Thyroid gland (tissue), 4 donors: Measurements from ENCODE around the gene PCDH15.

Source experiments
- POLR2A ChIP-seq, 2 donors: fragments of 450-650 bp; IDR thresholded peaks; one replicate each; pipeline ENCODE4 v1.6.1; 2017; ENCODE audit warnings: antibody characterized with exemption in 2 of 2, mild to moderate bottlenecking in 2 of 2, moderate library complexity in 1 of 2
- TF ChIP-seq, protein P1 (sequence below), 6 experiments: fragments of 200-600 bp in 3 of 6; fragments of 450-650 bp in 3 of 6; sonication (generic) in 3 of 6; IDR thresholded peaks; one replicate each; pipeline ENCODE4 v1.5.1; 2016 to 2019; ENCODE audit warnings: antibody characterized with exemption in 6 of 6, mild to moderate bottlenecking in 2 of 6, inconsistent platforms in 1 of 6, moderate library complexity in 1 of 6

DNA sequence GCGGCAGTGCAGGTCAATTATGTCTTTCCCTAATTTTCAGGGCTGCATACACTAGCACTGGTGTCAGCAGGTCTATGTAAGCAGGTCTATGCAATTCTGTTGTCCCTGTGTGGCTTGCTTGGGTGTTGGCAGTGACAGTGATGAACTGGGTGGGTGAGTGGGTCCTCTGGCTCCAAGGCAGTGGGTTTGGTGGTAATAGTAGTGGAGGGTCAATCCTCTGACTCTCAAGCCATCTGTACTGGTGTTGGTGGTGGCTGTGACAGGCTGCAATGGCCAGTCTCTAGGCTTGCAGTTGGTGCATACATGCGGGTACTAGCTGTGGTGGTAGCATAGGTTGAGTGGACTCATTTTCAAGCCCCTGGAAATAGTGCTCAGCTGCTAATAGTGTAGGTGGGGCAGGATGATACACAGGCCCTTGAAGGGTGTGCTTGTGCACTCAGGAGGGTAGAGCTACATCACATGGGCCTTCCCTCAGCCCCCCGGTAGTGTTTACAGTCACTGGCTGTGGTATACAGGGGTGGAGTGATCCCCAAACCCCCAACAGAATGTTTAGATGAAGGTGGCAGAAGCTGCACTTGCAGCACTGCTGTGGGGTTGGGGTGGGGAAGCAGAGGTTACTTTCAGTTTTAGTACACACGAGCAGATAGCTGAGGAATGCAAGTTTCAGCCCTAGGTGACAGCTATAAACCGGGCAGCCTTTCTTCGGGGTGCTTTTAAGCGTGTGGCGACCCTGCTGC lies 331.3 kb downstream of the PCDH15 start:
- TF ChIP-seq, protein P1, sequence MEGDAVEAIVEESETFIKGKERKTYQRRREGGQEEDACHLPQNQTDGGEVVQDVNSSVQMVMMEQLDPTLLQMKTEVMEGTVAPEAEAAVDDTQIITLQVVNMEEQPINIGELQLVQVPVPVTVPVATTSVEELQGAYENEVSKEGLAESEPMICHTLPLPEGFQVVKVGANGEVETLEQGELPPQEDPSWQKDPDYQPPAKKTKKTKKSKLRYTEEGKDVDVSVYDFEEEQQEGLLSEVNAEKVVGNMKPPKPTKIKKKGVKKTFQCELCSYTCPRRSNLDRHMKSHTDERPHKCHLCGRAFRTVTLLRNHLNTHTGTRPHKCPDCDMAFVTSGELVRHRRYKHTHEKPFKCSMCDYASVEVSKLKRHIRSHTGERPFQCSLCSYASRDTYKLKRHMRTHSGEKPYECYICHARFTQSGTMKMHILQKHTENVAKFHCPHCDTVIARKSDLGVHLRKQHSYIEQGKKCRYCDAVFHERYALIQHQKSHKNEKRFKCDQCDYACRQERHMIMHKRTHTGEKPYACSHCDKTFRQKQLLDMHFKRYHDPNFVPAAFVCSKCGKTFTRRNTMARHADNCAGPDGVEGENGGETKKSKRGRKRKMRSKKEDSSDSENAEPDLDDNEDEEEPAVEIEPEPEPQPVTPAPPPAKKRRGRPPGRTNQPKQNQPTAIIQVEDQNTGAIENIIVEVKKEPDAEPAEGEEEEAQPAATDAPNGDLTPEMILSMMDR (IDR thresholded peaks at IDR 0.05) = no peak
- TF ChIP-seq POLR2A (IDR thresholded peaks at IDR 0.05) = no peak
